Kidney (tissue), 14 donors: ENCODE results near the gene MGME1. TPM values are rescaled to one million over a fixed set of nuclear protein-coding genes. Genes with fewer than 3 reads are reported as not detected.

Source experiments
- DNase-seq, 5 donors: peaks; one replicate each; pipeline ENCODE4 v3.0.0-alpha.2; 2013 to 2020
- FAIRE-seq: peaks from 2 replicates; lab custom pipeline; 2012; peaks lifted over from hg19 to GRCh38; lab: Jason Lieb, UNC
- H3K27ac ChIP-seq, 2 donors: one replicate each; pipeline ENCODE4 v1.7.0; 2013; ENCODE audit warnings: low read depth in 2 of 2, low read length in 2 of 2, inconsistent platforms in 1 of 2
- H3K27me3 ChIP-seq: one replicate; pipeline ENCODE4 v1.7.1; 2013; ENCODE audit warnings: low read length, inconsistent platforms; ENCODE audit not compliant: control insufficient read depth, insufficient read depth
- H3K36me3 ChIP-seq, 3 donors: one replicate each; pipeline versions ENCODE4 v1.7.0 to v1.7.1; 2013; ENCODE audit warnings: low read length in 3 of 3, control low read depth in 1 of 3, inconsistent platforms in 1 of 3; ENCODE audit not compliant: insufficient read depth in 3 of 3, control insufficient read depth in 2 of 3
- H3K4me1 ChIP-seq, 3 donors: one replicate each; pipeline versions ENCODE4 v1.7.0 to v1.7.1; 2013; ENCODE audit warnings: low read length in 3 of 3, inconsistent platforms in 1 of 3, low read depth in 1 of 3; ENCODE audit not compliant: control insufficient read depth in 2 of 3, insufficient read depth in 2 of 3
- H3K4me3 ChIP-seq, 3 donors: one replicate each; pipeline versions ENCODE4 v1.7.0 to v1.8.1; 2013; ENCODE audit warnings: low read length in 3 of 3, control low read depth in 1 of 3, inconsistent platforms in 1 of 3
- H3K9ac ChIP-seq, 3 donors: one replicate each; pipeline versions ENCODE4 v1.7.0 to v1.7.1; 2013; ENCODE audit warnings: low read length in 3 of 3, control low read depth in 1 of 3, inconsistent platforms in 1 of 3
- H3K9me3 ChIP-seq, 3 donors: one replicate each; pipeline versions ENCODE4 v1.7.0 to v1.7.1; 2013; ENCODE audit warnings: low read length in 3 of 3, control low read depth in 1 of 3, inconsistent platforms in 1 of 3; ENCODE audit not compliant: control insufficient read depth in 2 of 3, insufficient read depth in 1 of 3
- intact Hi-C: fragments of 100-400 bp; cut with DNase I; formaldehyde crosslinking; loops from one replicate; pipeline ENCODE4 v1.11.1; 2022
- polyA plus RNA-seq: library from polyadenylated mRNA; stranded (reverse); fragments of 350-450 nt; fragmentation: Illumina TruSeq; extraction: RNeasy Lipid Tissue Mini Kit (QIAGEN cat#74804); gene quantifications from one replicate; pipeline ENCODE4 v1.2.3, GENCODE V29; 2014; ENCODE audit warnings: low read depth, low replicate concordance; ENCODE audit not compliant: insufficient read depth
- total RNA-seq: library from RNA; stranded (reverse); fragmentation: NEBNext Ultra II Directional; extraction: Animal tissue kit (Norgen Biotek cat#: 25700); gene quantifications from one replicate; pipeline ENCODE4 v1.2.1, GENCODE V29; 2021
- TF ChIP-seq, protein P1 (sequence below): IDR thresholded peaks from 3 replicates; pipeline ENCODE4 v1.5.1; 2012; ENCODE audit warnings: mild to moderate bottlenecking, moderate library complexity, borderline replicate concordance; ENCODE audit not compliant: insufficient read depth; ENCODE audit errors: extremely low read depth
- donor health status: control.
- donor health status: control.
- donor health status: control.
- donor health status: control.
- donor health status: control.
- donor health status: DM: yes; HTN: yes; CAD: no.
- donor health status: Normal renal cell carcinoma (clear cell type).

MGME1 gene
- total and polyA plus RNA-seq, 2 donors from 2014 or later: 15.5 to 16.7 TPM

DNA sequence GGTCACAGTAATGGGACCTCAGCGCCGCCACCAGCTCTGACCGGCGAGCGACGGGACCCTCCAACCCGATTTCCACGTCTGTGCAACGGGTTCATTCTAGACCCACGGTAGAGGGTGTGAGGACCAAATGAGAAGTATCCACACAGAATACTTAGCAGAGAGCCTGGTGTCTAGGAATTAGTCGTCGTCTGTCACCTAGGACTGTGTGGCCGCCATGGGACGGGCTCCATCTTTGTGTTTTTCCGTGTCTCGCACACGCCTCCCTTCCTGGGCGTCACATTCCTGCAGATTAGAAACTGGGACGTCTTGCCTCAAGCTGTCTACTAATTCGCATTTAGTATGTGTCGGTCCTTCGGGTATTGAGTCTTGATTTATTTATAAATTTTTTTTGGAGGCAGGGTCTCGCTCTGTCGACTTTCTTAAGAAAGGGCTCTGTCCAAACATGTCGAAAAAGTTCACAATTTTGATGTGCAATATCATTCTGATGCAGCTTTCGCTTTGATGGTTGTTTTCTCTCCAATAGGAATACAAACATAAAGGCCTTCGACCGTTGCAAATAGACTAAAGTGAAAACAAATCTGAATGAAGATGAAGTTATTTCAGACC lies 563 bp downstream of the MGME1 start:
- H3K36me3 ChIP-seq: no peaks in the 10 kb centered on the region
- H3K27me3 ChIP-seq: no peaks in the 10 kb centered on the region
- peak overlapping the region; percentile 74 to 98 (median 95) for H3K4me3 ChIP-seq
- TF ChIP-seq, protein P1, sequence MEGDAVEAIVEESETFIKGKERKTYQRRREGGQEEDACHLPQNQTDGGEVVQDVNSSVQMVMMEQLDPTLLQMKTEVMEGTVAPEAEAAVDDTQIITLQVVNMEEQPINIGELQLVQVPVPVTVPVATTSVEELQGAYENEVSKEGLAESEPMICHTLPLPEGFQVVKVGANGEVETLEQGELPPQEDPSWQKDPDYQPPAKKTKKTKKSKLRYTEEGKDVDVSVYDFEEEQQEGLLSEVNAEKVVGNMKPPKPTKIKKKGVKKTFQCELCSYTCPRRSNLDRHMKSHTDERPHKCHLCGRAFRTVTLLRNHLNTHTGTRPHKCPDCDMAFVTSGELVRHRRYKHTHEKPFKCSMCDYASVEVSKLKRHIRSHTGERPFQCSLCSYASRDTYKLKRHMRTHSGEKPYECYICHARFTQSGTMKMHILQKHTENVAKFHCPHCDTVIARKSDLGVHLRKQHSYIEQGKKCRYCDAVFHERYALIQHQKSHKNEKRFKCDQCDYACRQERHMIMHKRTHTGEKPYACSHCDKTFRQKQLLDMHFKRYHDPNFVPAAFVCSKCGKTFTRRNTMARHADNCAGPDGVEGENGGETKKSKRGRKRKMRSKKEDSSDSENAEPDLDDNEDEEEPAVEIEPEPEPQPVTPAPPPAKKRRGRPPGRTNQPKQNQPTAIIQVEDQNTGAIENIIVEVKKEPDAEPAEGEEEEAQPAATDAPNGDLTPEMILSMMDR: no peak
- no peaks in the 10 kb centered on the region for H3K9me3 ChIP-seq
- H3K27ac ChIP-seq: peak overlapping the region; percentile 99
- peak in 3 of 5 donors; percentile 55 to 80 (median 79) for DNase-seq
- FAIRE-seq: no peak
- peaks cover 0 to 30% (median 20%) of the 10 kb centered on the region in 3 donors for H3K4me1 ChIP-seq
- intact Hi-C loops: no loop called here
- peak overlapping the region; percentile 74 to 96 (median 88) for H3K9ac ChIP-seq

DNA sequence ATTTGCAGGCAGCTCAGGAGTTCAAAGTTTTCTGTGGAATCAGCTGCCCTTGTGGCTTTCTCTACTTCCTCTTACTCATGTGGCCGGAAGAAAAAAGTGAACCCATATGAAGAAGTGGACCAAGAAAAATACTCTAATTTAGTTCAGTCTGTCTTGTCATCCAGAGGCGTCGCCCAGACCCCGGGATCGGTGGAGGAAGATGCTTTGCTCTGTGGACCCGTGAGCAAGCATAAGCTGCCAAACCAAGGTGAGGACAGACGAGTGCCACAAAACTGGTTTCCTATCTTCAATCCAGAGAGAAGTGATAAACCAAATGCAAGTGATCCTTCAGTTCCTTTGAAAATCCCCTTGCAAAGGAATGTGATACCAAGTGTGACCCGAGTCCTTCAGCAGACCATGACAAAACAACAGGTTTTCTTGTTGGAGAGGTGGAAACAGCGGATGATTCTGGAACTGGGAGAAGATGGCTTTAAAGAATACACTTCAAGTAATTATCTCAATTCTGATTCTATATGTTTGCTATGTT lies 1.1 kb downstream of the MGME1 start:
- Histone ChIP-seq H3K4me1 (peaks cover 0 to 24% (median 15%) of the 10 kb centered on the region in 3 donors), H3K27me3 (no peaks in the 10 kb centered on the region), H3K9ac (peak overlapping the region; percentile 52 to 96 (median 88)), H3K27ac (peak overlapping the region; percentile 99), H3K36me3 (no peaks in the 10 kb centered on the region), H3K4me3 (peak overlapping the region; percentile 74 to 98 (median 95)), H3K9me3 (no peaks in the 10 kb centered on the region)
- intact Hi-C loops: no loop called here
- DNase-seq: peak in 4 of 5 donors; percentile 42 to 82 (median 76)
- TF ChIP-seq, protein P1: no peak
- FAIRE-seq: no peak

DNA sequence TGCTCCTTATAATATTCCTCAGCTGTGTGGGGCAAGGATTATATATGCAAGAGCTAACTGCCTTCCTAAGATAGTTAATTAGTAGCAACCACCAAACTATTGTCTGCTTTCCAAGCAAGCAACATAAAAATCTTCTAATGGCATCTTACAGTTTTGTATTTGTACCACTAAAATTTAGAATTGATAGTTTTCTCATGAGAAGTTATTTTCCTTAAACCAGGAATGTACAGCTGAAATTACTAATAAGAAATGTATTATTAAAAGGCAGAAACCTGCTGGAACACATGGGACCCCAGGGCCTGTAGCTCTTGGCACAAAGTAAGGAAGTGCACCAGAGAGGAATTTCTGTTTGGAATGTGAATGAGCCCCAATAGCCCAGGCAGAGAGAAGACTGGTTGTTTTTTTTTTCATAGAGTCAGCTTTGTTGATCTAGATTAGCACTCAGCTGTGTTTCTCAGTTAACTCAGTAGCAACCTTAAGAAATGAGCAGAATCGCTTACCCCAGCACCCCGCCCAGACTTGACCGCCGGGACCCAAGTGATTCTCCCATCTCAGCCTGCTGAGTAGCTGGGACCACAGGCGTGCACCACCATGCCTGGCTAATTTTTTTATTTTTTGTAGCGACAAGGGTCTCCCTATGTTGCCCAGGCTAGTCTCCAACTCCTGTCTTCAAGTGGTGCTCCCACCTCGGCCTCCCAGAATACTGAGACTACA lies 2.6 kb downstream of the MGME1 start:
- FAIRE-seq (no peak), DNase-seq (peak in 2 of 5 donors; percentile 77 to 81)
- no peaks in the 10 kb centered on the region for H3K9me3 ChIP-seq
- no peaks in the 10 kb centered on the region for H3K27me3 ChIP-seq
- H3K27ac ChIP-seq: peak overlapping the region; percentile 99
- H3K4me1 ChIP-seq: peaks cover 0 to 15% (median 6%) of the 10 kb centered on the region in 3 donors
- H3K36me3 ChIP-seq: peaks cover 0 to 2% (median 0%) of the 10 kb centered on the region in 3 donors
- intact Hi-C loops: no loop called here
- H3K4me3 ChIP-seq: peak overlapping the region; percentile 31 to 95 (median 74)
- H3K9ac ChIP-seq: peak overlapping the region in 2 of 3 donors; percentile 48 to 88
- TF ChIP-seq, protein P1: no peak
